Measurements from ENCODE around the gene TMEM161A. TPM values are rescaled to one million over a fixed set of nuclear protein-coding genes. Genes with fewer than 3 reads are reported as not detected.

TMEM161A gene
- total and polyA plus RNA-seq, 7 donors = 3.0 to 28.0 (median 15.6) TPM

DNA sequence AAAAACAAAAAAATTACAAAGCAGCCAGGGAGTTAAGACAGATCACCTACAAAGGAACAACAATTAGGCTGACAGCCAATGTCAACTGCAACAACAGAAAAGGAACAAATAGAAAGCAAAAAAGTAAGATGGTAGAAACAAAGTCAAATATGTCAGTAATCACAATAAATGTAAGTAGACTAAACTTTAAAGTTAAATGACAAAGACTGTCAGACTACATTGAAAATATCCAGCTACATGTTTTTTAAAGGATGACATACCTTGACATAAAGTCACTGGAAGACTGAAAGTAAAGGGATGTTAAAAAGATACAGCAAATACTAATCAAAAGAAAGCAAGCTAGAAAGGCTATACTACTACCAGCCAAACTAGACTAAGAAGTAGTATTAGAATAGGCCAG, 14.9 kb downstream of the TMEM161A start:
- TF ChIP-seq POLR2A (IDR thresholded peaks at IDR 0.05) (no peak), EP300 (IDR thresholded peaks at IDR 0.05) (no peak), POLR2AphosphoS5 (IDR thresholded peaks at IDR 0.05) (no peak)
- TF ChIP-seq, protein P1, sequence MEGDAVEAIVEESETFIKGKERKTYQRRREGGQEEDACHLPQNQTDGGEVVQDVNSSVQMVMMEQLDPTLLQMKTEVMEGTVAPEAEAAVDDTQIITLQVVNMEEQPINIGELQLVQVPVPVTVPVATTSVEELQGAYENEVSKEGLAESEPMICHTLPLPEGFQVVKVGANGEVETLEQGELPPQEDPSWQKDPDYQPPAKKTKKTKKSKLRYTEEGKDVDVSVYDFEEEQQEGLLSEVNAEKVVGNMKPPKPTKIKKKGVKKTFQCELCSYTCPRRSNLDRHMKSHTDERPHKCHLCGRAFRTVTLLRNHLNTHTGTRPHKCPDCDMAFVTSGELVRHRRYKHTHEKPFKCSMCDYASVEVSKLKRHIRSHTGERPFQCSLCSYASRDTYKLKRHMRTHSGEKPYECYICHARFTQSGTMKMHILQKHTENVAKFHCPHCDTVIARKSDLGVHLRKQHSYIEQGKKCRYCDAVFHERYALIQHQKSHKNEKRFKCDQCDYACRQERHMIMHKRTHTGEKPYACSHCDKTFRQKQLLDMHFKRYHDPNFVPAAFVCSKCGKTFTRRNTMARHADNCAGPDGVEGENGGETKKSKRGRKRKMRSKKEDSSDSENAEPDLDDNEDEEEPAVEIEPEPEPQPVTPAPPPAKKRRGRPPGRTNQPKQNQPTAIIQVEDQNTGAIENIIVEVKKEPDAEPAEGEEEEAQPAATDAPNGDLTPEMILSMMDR (IDR thresholded peaks at IDR 0.05) = no peak
- no peak overlapping the region for H3K4me3 ChIP-seq
- DNase-seq = no peak
- H3K27ac ChIP-seq = no peak overlapping the region
- no peaks in the 10 kb centered on the region for H3K27me3 ChIP-seq
- intact Hi-C loops (cut with DNase I) = no loop called here
- H3K4me1 ChIP-seq = peaks cover 0 to 18% (median 5%) of the 10 kb centered on the region in 4 donors
- no peaks in the 10 kb centered on the region for H3K9me3 ChIP-seq
- peaks cover 0 to 17% (median 2%) of the 10 kb centered on the region in 4 donors for H3K36me3 ChIP-seq

- 90 to 100% methylated on average over 1 of the region's 1 CpG for WGBS, 2 donors
- H3K9me3 ChIP-seq = no peaks in the 10 kb centered on the region
- DNase-seq = no peak
- no peaks in the 10 kb centered on the region for H3K27me3 ChIP-seq
- TF ChIP-seq POLR2AphosphoS5 (IDR thresholded peaks at IDR 0.05) (no peak), EP300 (IDR thresholded peaks at IDR 0.05) (no peak), POLR2A (IDR thresholded peaks at IDR 0.05) (no peak)
- TF ChIP-seq, protein P1 (IDR thresholded peaks at IDR 0.05) = no peak
- peaks cover 0 to 19% (median 2%) of the 10 kb centered on the region in 4 donors for H3K36me3 ChIP-seq
- peaks cover 0 to 18% (median 5%) of the 10 kb centered on the region in 4 donors for H3K4me1 ChIP-seq
- no peak overlapping the region for H3K27ac ChIP-seq
- intact Hi-C loops (cut with DNase I) = no loop called here
- H3K4me3 ChIP-seq = no peak overlapping the region
Observed at GRCh38 chr19:19122902-19123301, 15.4 kb downstream of the TMEM161A start.

GRCh38 chr19:19121371-19121770, 16.9 kb downstream of the TMEM161A start:
- no peak for DNase-seq
- H3K27ac ChIP-seq = peak overlapping the region in 1 of 4 donors; percentile 57

GRCh38 chr19:19120308-19121231, 17.7 kb downstream of the TMEM161A start:
- peak; percentile 95 for DNase-seq
- intact Hi-C loops (cut with DNase I) = no loop called here
- H3K9me3 ChIP-seq = no peaks in the 10 kb centered on the region
- H3K27ac ChIP-seq = peak overlapping the region in 3 of 4 donors; percentile 68 to 75 (median 71)
- no peak for TF ChIP-seq EP300 (IDR thresholded peaks at IDR 0.05)
- TF ChIP-seq POLR2A (IDR thresholded peaks at IDR 0.05) = no peak
- TF ChIP-seq POLR2AphosphoS5 (IDR thresholded peaks at IDR 0.05) = no peak
- TF ChIP-seq, protein P1 (IDR thresholded peaks at IDR 0.05) = no peak
- WGBS, 2 donors = 74 to 75% methylated on average over 39 of the region's 39 CpGs
- H3K4me3 ChIP-seq = peak overlapping the region; percentile 4 to 43 (median 30)
- peaks cover 0 to 19% (median 2%) of the 10 kb centered on the region in 4 donors for H3K36me3 ChIP-seq
- no peaks in the 10 kb centered on the region for H3K27me3 ChIP-seq
- peaks cover 0 to 18% (median 5%) of the 10 kb centered on the region in 4 donors for H3K4me1 ChIP-seq

More at GRCh38 chr19:19121371-19121770, 16.9 kb downstream of the TMEM161A start:
- WGBS, 2 donors = 90 to 94% methylated on average over 10 of the region's 10 CpGs
- Histone ChIP-seq H3K4me1 (peaks cover 0 to 18% (median 5%) of the 10 kb centered on the region in 4 donors), H3K27me3 (no peaks in the 10 kb centered on the region), H3K36me3 (peaks cover 0 to 19% (median 2%) of the 10 kb centered on the region in 4 donors), H3K4me3 (no peak overlapping the region), H3K9me3 (no peaks in the 10 kb centered on the region)
- TF ChIP-seq, protein P1 (IDR thresholded peaks at IDR 0.05) = no peak
- no peak for TF ChIP-seq POLR2A (IDR thresholded peaks at IDR 0.05)
- TF ChIP-seq POLR2AphosphoS5 (IDR thresholded peaks at IDR 0.05) = no peak
- TF ChIP-seq EP300 (IDR thresholded peaks at IDR 0.05) = no peak
- intact Hi-C loops (cut with DNase I) = no loop called here

Data from sigmoid colon (tissue), 7 donors.